HG02973 (cell line): ENCODE data around the gene OR13J1.
"Not testable (repeated sequence)": the region's sequence is repeated elsewhere in the genome, so short reads cannot be mapped to it uniquely, and the experiment has no call there.

ENCODE experiments used
- ATAC-seq: cut with Tn5 transposase; IDR thresholded peaks from one replicate; pipeline ENCODE4 v1.9.1; 2021; ENCODE audit warnings: moderate library complexity; ENCODE audit not compliant: unreplicated experiment

OR13J1 gene

DNA sequence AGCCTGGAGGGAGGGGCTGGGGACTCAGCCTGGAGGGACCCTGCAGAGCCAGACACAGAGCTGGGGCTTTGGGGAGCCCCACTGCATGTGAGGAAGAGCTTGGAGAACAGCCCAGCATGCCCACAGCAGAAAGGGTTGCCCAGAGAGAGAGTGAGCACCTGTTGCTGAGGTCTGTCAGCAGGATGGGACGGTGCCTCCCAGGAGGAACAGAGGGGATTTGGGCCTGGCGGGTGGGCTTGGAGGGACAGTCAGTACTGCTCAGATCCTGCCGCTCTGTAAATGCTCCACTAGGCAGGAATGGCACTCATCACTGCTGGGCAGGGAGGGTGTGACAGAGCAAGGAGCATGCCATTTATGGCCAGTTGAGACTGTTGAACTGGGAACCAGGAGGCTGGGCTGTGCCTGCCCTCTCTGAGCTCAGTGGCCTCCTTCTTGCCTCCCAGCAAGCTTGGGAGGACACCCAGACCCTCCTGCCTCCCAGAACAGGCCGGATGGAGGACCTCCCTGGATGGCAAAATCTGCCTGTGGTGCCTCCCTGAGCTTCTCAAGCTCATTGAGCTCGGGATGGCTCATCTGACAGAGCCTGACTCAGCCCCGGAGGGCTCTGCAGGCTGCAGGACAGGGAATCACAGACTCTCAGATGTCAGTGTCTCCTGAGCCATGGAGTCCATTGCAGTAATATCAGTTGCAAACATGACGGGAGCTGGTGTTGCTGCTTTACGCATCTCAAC is 35.0 kb upstream of the OR13J1 start:
- ATAC-seq = no peak

DNA sequence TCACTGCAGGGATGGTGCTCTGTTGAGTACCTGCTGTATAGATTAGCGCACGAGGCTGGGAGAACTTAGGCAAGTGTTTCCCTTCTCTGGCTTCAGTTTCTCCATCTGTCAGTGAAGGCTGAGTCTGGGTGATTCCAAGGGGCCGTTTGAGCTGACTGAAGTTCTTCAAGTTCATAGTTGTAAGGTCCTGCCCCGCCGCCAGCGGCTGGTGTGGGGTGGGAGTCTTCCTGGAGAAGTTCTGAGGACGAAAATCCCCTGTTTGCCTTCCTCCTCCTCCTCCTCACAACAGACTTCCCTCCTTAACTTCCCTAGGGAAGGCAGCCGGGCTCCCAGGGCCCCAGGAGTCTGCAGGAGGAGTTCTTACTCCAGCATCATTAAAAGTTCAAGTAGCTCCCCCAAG is 34.1 kb upstream of the OR13J1 start:
- ATAC-seq = no peak

DNA sequence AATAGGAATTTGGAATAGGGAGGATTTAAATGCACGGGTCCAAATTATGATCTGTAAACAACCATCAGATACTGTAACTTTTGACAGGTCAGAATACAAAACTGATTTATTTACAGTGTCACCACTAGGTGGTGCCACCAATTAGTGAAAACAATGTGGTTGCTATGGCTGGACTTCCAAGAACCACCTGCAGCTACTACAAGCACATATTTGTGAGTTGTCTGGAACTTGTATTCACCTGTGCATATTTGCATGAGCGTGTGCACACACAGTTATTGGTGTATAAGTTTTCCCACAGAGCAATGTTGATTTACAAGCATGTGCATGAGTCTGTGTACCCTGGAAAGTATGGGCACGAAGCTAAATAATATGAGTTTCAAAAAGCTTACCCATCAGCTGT is 32.8 kb upstream of the OR13J1 start:
- no peak for ATAC-seq

DNA sequence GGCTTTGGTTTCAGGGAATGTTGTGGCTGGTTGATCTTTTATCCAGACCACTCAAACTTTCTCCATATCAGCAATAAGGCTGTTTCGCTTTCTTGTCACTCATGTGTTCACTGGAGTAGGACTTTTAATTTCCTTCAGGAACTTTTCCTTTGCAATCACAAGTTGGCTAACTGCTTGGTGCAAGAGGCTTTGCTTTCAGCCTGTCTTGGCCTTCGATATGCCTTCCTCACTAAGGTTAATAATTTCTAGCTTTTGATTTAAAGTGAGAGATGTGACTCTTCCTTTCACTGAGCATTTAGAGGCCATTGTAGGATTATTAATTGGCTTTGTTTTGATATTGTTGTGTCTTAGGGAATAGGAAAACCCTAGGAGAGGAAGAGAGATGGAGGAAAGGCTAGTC is 28.8 kb upstream of the OR13J1 start:
- ATAC-seq = no peak

DNA sequence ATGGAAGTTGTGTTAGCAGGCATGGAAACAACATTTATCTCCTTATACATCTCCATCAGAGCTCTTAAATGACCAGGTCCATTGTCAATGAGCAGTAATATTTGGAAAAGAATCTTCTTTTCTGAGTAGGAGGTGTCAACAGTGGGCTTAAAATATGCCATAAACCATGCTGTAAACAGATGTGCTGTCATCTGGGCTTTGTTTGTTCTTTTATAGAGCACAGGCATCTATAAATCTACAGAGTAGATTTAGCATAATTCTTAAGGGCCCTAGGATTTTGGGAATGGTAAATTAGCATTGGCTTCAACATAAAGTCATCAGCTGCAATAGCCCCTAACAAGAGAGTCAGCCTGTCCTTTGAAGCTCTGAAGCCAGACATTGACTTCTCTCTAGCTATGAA is 28.1 kb upstream of the OR13J1 start:
- no peak for ATAC-seq

DNA sequence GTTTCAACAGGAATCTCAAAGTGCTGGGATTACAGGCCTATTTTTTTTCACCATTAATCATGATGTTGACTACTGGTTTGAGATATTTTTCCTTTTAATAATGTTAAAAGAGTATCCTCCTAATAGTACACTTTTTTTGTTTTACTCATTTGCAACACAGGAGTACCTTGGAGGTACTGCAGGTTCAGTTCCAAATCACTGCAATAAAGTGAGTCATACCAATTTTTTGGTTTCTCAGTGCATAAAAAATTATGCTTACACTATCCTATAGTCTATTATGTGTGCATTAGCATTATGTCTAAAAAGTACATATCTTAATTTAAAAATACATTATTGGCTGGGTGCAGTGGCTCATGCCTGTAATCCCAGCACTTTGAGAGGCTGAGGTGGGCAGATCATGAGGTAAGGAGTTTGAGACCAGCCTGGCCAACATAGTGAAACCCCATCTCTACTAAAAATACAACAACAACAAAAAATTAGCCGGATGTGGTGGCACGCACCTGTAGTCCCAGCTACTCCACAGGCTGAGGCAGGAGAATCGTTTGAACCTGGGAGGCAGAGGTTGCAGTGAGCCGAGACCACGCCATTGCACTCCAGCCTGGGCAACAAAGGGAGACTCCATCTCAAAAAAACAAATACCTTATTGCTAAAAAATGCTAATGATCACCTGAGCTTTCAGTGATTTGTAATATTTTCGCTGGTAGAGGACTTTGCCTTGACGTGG is 27.3 kb upstream of the OR13J1 start:
- not testable (repeated sequence) for ATAC-seq

DNA sequence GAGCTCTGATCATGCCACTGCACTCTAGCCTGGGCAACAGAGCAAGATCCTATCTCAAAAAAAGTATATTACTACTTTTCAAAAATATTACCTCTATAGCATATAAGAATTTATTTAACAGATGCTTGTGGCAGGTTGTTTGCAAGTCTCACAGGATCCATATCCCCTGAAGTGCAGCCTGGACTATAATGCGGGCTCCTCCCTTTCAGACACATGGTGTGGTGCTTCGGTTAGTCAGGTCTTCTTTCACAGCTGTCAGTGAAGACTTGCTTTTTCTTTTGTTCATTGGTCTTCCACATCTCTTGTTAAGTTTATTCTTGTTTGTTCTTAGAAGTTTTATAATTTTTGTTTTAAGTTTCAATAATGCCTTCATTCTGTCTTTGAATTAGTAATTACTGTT is 26.4 kb upstream of the OR13J1 start:
- no peak for ATAC-seq

DNA sequence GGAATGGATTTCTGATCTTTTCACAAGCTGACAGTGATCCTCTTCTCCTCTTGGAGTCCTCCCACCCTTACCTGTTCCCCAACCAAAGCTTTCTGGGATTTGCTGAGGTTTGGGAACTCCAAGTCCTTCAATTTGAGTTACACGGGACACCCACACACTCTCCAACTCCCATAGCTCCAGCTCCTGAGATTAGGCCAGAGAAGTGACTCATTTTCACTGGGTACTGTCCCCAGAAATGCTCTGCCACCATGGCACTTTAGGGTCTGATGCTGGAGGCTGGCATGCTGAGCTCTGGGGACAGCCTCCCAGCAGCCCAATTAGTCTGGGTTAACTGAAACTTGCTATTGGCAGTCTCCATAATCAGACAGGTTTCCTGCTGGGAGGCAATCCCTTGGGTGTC is 21.9 kb upstream of the OR13J1 start:
- no peak for ATAC-seq

DNA sequence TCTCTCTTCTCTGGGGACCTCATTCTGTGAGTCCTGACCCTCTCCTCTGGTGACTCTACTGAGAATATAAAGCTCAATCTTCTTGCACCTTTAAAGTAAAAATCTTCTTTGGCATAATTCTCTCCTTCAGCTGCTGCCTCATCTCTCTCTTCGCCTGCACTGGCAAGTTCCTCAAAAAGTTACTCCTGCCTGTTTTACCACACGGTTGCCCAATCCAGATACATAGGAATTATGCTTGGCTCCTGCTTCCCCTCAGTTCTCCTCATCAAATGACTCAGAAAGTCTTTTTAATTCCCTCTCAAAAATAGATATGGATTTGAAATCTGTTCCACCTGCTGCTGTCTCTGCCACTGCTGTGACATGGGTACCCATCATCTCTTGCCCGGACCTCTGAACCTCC is 21.4 kb upstream of the OR13J1 start:
- ATAC-seq = no peak

DNA sequence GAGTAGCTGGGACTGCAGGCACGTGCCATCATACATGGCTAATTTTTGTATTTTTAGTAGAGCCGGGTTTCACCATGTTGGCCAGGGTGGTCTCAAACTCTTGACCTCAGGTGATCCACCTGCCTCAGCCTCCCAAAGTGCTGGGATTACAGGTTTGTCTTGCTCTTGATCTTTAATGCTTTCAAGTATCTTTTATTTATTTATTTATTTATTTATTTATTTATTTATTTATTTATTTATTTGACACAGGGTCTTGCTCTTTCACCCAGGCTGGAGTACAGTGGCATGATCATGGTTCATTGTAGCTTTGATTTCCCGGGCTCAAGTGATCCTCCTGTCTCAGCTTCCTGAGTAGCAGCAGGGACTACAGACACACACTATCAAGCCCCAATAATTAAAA is 14.7 kb upstream of the OR13J1 start:
- ATAC-seq = not testable (repeated sequence)

DNA sequence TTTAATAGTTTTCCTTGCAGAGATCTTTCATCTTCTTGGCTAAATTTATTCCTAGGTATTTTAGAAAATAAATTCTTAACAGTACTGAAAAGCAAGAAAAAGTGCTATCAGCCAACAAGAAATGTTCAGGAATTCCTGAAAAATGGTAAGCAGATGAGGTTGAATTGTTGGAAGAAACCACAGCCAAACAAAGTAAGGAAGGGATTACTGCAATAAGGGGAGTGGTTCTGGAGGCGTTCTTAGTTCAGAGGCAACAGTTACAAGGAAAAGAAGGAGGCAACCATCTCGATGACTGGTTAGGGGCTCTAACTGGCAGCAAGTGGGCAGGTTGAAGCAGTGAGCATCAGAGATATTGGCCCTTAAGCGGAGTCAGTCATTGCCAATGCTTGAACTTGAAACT is 12.8 kb upstream of the OR13J1 start:
- no peak for ATAC-seq

DNA sequence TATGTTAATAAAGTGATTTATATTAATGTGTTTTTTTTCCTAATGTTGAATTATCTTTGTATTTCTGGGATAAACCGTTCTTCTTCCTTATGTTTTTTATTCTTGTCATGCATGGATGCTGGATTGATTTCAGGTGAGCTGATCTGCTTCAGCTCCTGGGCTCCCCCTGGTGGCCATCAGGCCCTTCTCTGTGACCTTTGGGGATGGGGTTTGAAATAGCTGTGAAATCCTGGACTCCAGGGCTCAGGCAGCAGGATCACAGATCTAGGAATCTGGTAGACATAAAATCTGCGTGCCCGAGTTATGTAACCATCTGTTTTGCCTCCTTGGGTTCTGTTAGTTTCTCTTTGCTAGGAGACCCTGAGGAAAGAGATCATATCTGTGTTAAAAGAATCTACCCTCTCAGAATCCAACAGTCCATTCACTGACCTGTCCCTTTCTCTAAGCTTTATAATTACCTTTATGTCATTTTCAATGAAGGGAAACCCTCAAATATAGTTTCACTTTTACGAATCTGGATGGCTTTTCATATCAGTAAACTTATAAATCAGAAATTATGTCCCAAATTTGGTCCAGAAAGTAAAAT is 12.2 kb upstream of the OR13J1 start:
- no peak for ATAC-seq

DNA sequence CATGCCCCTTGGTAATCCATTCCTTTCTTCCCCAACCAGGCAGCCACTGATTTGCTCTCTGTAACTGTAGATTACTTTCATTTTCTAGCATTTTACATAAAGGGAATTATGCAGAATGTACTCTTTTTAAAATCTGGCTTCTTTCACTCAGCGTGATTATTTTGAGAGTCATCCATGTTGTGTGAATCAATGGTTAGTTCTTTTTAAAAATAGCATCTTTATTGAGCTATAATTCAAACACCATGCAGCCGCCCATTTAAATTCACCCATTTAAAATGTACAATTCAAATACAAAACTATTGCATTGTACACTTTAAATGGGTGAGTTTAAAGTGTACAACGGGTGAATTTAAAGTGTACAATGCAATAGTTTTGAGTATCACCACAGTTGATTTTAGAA is 2.3 kb upstream of the OR13J1 start:
- no peak for ATAC-seq

DNA sequence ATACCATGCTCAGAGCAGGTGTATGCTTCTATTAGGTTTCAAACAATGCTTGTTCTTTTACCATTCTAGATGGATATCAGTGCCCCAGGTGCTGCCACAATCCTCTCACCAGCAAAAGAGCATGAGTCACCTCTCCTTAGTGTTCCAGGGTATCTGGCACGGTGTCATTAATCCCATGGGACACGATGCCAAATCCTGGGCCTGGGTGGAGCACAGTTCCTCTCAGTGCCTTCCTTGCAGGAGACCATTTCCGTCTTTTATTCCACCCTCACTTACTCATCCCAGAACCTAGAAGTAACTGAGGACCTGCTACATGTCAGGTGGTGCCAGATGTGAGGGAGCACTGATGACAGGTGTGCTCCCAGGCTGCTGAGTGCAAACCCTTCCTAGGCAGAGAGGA is 1.3 kb upstream of the OR13J1 start:
- ATAC-seq = no peak

DNA sequence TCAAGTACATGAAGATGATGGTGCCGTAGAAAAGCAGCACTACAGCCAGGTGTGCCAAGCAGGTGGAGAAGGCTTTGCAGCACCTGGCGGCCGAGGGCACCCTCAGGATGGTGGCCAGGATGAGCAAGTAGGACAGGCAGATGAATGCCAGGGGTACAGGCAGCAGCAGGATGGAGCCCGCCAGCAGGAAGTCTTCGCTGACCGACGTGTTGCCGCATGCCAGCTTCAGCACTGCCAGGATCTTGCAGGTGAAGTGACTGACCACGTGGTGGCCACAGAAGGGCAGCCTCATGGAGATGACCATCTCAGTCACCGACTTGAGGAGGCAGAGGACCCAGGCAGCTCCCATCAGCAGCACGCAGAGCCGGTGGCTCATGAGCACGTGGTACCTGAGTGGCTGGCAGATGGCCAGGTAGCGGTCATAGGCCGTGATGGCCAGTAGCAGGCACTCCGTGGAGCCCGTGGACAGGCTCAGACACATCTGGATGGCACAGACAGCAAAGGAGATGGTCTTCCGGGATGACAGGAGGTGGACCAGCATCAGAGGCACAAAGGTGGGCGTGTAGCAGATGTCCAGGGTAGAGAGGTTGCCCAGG is 482 bp downstream of the OR13J1 start:
- ATAC-seq = no peak

DNA sequence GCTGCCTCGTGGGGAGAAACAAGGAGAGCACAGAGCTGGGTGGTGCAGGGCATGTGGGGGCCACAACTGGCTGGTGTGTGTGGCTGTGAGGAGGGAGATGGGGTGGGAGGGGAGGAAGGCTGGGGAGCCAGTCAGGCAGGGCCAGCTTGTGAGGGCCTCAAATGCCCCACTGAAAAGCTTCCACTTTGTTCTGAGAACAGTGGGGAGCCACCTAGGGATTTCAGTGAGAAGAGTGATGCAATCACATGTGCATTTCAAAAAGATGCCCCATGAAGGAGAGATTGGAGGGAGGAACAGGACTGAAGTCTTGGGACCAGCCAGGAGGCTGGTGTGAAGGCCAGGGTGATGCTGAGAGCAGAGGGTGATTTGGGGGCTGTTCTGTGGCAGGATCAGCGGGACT is 1.3 kb downstream of the OR13J1 start:
- no peak for ATAC-seq

DNA sequence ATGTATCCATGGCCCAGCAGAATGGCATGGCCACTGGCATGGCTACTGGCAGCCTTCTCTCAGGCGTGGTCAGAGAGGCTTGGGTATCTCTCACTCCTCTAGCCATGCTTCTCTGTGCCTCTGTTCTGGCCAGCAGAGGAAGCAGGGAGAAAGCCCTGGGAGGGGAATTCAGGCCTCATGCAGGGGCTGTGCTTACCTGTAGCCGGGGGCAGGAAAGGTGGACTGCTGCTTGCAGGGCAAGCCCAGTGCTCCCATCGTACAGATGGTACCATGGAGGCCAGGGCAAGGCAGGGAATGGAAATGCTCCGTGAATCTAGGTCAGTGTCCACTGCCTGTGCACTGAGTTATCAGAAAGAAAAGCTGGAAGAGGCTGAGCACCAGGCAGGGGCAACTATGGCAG is 2.7 kb downstream of the OR13J1 start:
- ATAC-seq = no peak

DNA sequence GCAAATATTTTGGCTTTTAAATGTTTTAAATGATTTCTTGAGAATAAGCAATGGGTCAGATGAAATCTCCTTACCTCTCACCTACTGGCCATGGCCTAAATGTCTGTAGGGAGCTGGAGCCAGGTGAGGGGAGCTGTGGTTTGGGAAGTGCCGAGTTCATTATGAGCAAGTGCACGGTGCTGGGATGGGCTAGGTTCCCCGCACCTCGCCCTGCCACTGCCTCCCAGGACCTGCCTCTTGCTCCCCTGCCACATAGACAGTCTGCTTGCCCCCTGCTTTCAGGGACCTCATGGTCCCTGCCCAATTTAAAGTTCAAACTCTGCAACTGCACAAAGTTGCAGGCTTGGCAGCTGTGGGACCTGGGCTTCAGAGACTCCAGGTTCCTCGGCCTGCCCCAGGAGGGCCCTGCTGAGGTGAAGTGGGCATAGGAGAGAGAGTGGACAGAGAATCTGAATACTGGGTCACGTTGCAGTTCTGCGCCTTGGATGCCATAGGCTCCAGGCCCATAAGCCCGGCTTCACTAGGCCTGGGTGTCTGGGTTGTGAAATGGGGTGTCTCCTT is 5.4 kb downstream of the OR13J1 start:
- ATAC-seq = no peak

DNA sequence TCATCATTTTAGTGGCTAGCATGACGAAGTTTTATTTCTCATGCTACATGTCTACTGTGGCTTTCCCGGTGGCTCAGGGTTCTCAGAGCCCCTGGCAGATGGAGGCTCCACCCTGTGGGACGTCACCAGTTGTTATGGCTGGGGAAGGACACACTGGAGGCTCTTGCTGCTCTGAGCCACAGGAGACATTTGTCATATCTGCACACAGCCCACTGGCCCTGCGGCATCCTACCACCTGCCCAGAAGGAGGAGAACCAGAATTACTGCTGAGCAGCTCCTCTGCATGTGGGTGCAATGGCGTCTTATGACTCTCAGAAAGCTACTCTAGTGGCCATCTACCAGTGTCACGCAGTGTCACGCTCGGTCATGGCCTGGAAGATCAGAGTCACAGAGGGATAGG is 6.6 kb downstream of the OR13J1 start:
- ATAC-seq = no peak

DNA sequence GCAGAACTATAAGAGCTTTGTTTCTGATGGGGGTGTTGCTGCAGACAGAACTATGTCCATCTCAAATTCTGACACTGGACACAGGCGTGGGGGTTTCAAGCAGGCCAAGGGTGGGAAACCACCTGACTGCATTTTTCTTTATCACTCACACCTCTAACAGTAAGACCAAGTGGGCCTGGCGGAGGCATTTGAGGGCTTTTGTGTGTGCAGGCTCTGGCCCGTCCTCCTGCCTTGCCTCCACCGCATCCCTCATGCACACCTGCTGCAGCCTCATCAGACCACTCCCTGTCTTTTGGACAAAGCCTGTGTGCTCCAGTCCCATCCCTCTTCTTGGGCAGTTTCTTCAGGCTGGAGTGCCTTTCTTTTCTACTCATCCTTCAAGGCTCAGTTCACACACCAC is 7.9 kb downstream of the OR13J1 start:
- no peak for ATAC-seq

DNA sequence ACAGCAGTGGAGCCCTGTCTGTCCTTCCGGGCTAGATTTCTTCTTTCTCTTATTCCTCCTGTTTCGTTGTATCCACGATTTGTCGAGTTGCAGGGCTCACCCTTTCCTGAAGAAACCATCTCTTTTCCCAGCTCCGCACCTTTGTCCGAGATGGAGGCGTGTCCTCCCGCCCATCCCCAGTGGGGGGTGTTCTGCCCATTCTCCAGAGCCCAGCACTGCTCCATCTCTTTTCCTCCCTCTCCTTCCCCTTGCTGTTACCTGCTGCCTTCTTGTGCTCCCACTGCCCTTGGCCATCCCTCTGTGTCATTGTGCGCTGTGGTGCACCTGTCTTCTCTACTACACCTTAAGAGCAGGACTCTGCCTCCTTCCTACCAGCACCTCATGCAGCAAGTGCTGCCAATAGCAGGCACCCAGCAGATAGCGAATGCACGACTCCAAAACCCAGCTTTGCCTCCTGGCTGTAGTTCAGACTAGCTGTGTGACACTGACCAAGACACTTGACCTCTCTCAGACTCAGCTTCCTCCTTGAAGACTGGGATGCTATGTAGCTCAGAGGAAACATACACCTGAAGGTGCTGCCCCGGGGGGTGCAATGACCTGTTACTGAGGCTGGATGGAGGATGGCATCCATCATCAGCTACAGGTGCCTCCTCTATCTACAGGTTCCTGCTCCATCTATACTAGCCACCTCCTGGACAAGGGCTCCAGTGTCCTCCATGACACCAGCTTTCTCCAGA is 8.9 kb downstream of the OR13J1 start:
- no peak for ATAC-seq
